Neural crest cell (in vitro differentiated cells): Measurements from ENCODE around the gene GPR31. TPM values are rescaled to one million over a fixed set of nuclear protein-coding genes. Genes with fewer than 3 reads are reported as not detected.
"Not testable (repeated sequence)": the region's sequence is repeated elsewhere in the genome, so short reads cannot be mapped to it uniquely, and the experiment has no call there.

Source experiments
- DNase-seq: peaks from one replicate; pipeline ENCODE4 v3.0.0; 2021; ENCODE audit warnings: low read depth, mixed read lengths, low spot score
- H3K27ac Mint-ChIP-seq: one replicate; pipeline ENCODE4 v1.8.0; 2021; ENCODE audit warnings: mild to moderate bottlenecking, mixed read lengths; ENCODE audit not compliant: unreplicated experiment
- H3K27me3 Mint-ChIP-seq: 2 replicates; pipeline ENCODE4 v1.8.0; 2021; ENCODE audit warnings: low read depth, mild to moderate bottlenecking, mixed read lengths
- H3K36me3 Mint-ChIP-seq: 2 replicates; pipeline ENCODE4 v1.8.0; 2021; ENCODE audit warnings: low read depth, mild to moderate bottlenecking, mixed read lengths
- H3K4me1 Mint-ChIP-seq: 2 replicates; pipeline ENCODE4 v1.8.0; 2021; ENCODE audit warnings: mixed read lengths
- H3K4me3 Mint-ChIP-seq: one replicate; pipeline ENCODE4 v1.8.0; 2021; ENCODE audit warnings: mild to moderate bottlenecking, mixed read lengths
- H3K9me3 Mint-ChIP-seq: 2 replicates; pipeline ENCODE4 v1.8.0; 2021; ENCODE audit warnings: mixed read lengths
- CTCF ChIP-seq: fragments of 200-600 bp; sonication (generic); conservative IDR thresholded peaks from 2 replicates; pipeline ENCODE4 v1.5.0; 2021; ENCODE audit warnings: antibody characterized with exemption, mild to moderate bottlenecking
- total RNA-seq: library from RNA; stranded (reverse); gene quantifications from 2 replicates; pipeline ENCODE4 v1.2.1, GENCODE V29; 2021

The GPR31 gene
- total RNA-seq, 1 donor from 2014 or later = not detected

- DNase-seq, H3K27ac Mint-ChIP-seq, H3K4me1 Mint-ChIP-seq, H3K27me3 Mint-ChIP-seq, H3K9me3 Mint-ChIP-seq, H3K36me3 Mint-ChIP-seq, H3K4me3 Mint-ChIP-seq: not testable (repeated sequence)
Measured at GRCh38 chr6:167187275-167187674, 29.5 kb upstream of the GPR31 start.

- H3K27ac Mint-ChIP-seq, DNase-seq, H3K9me3 Mint-ChIP-seq, H3K4me1 Mint-ChIP-seq, H3K27me3 Mint-ChIP-seq, H3K4me3 Mint-ChIP-seq, H3K36me3 Mint-ChIP-seq: not testable (repeated sequence)
Measured at GRCh38 chr6:167185101-167185500, 27.3 kb upstream of the GPR31 start.

DNA sequence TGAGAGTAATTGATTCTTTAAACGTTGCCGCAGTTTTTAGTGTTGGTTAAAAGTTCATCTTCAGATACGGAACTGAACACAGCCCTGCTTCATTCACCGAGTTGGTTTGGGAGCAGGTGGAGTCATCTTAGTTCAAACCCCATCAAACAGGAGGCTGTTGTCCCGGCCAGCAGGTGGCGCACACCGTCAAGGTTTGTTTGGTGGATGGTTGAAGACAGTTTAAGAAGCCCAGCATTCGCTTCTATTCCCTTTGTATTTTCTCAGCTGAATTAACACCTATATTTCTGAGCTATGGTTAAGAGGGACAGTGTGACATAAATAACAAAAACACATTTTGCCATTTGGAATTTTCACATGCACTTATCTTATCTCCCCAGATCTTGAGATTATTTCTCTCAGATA is 25.1 kb upstream of the GPR31 start:
- not testable (repeated sequence) for H3K27ac Mint-ChIP-seq, H3K36me3 Mint-ChIP-seq, H3K4me1 Mint-ChIP-seq, H3K27me3 Mint-ChIP-seq, DNase-seq, H3K9me3 Mint-ChIP-seq, H3K4me3 Mint-ChIP-seq
- TF ChIP-seq CTCF = peak; percentile 46

DNA sequence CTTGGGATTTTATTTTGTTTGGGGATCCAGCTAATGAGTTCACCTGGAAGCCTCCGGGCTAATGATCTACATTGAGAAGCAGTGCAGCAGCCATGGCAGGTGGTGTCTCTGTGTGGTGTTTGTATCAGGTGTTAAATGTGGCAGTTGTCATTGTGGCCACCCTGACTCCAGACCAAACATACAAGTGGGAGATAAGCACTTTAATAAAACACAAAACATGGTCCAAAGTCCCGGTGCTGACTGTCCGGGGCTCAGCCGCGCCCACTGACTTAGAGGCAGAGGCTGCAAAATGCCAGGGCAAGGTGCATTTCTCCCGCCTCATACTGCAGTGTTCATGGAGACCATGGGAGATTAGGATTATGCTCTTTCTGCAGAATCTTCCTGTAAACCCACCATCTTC is 23.6 kb upstream of the GPR31 start:
- not testable (repeated sequence) for H3K36me3 Mint-ChIP-seq, H3K4me3 Mint-ChIP-seq, H3K27me3 Mint-ChIP-seq, H3K4me1 Mint-ChIP-seq, H3K9me3 Mint-ChIP-seq, DNase-seq, H3K27ac Mint-ChIP-seq

- not testable (repeated sequence) for H3K4me1 Mint-ChIP-seq, H3K27me3 Mint-ChIP-seq, H3K9me3 Mint-ChIP-seq, H3K4me3 Mint-ChIP-seq, DNase-seq, H3K27ac Mint-ChIP-seq, H3K36me3 Mint-ChIP-seq
Measured at GRCh38 chr6:167180086-167180485, 22.3 kb upstream of the GPR31 start.

- DNase-seq, H3K27ac Mint-ChIP-seq, H3K27me3 Mint-ChIP-seq, H3K4me3 Mint-ChIP-seq, H3K9me3 Mint-ChIP-seq, H3K36me3 Mint-ChIP-seq, H3K4me1 Mint-ChIP-seq: not testable (repeated sequence)
Measured at GRCh38 chr6:167178896-167179655, 21.3 kb upstream of the GPR31 start.

GRCh38 chr6:167177271-167177670 is 19.5 kb upstream of the GPR31 start:
- not testable (repeated sequence) for H3K36me3 Mint-ChIP-seq, DNase-seq, H3K27ac Mint-ChIP-seq, H3K4me3 Mint-ChIP-seq, H3K27me3 Mint-ChIP-seq, H3K4me1 Mint-ChIP-seq, H3K9me3 Mint-ChIP-seq

- H3K4me3 Mint-ChIP-seq, H3K27me3 Mint-ChIP-seq, H3K27ac Mint-ChIP-seq, H3K9me3 Mint-ChIP-seq, H3K4me1 Mint-ChIP-seq, H3K36me3 Mint-ChIP-seq, DNase-seq: not testable (repeated sequence)
Measured at GRCh38 chr6:167172011-167172410, 14.2 kb upstream of the GPR31 start.

DNA sequence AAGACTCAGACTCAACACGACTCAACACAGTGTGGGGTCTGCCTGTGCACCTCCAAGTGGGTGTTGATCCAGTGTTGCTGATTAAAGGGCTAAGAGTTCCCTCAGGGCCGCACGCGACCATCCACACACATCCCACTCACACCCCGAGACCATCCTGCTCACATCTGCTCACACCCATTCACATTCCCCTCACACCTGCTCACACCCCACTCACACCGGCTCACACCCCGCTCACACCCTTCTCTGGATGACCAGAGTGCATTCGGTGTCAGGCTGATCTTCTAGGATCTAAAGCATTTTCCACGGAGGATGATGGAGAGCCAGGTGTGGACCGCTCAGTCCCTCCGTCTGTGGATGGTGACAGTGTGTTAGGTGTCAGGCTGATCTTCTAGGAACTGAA is 13.5 kb upstream of the GPR31 start:
- H3K4me1 Mint-ChIP-seq, H3K4me3 Mint-ChIP-seq, DNase-seq, H3K9me3 Mint-ChIP-seq, H3K36me3 Mint-ChIP-seq, H3K27me3 Mint-ChIP-seq: not testable (repeated sequence)
- peak overlapping the region; percentile 27 for H3K27ac Mint-ChIP-seq

- DNase-seq, H3K36me3 Mint-ChIP-seq, H3K4me1 Mint-ChIP-seq, H3K4me3 Mint-ChIP-seq, H3K27me3 Mint-ChIP-seq, H3K9me3 Mint-ChIP-seq: not testable (repeated sequence)
- H3K27ac Mint-ChIP-seq = peak overlapping the region; percentile 96
Measured at GRCh38 chr6:167169867-167170266, 12.1 kb upstream of the GPR31 start.

- H3K9me3 Mint-ChIP-seq, H3K27ac Mint-ChIP-seq, DNase-seq, H3K27me3 Mint-ChIP-seq, H3K4me1 Mint-ChIP-seq, H3K36me3 Mint-ChIP-seq, H3K4me3 Mint-ChIP-seq: not testable (repeated sequence)
Measured at GRCh38 chr6:167168296-167168695, 10.5 kb upstream of the GPR31 start.

DNA sequence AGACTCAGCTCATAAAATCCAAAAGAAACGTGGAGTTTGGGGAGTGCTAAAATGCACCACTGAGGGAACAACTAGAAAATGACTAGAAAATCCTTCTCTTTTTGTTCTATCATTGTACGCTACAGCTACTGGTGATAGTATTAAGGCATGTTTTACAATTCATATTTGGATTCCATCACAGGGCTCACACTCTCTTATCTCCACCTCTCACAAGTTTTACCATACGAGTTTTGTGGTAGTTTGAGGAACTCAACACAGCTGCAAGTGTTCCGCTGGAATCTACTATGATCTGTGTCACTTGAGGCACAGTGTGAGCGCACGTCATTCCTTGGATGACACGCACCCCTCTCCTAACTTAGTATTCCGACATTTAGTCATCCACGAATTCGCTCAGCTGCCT is 9.9 kb upstream of the GPR31 start:
- not testable (repeated sequence) for H3K4me3 Mint-ChIP-seq, H3K27ac Mint-ChIP-seq, H3K27me3 Mint-ChIP-seq, H3K4me1 Mint-ChIP-seq, DNase-seq, H3K9me3 Mint-ChIP-seq, H3K36me3 Mint-ChIP-seq
